HAP-1 (cell line): ENCODE data around the gene RNF31.
A peak's percentile ranks its signal among the peaks of the same experiment; 100 is the strongest.

Experiments used
- DNase-seq, 2 experiments: peaks; one replicate each; pipeline ENCODE4 v3.0.0-alpha.2; 2016 to 2020; ENCODE audit warnings: low spot score in 2 of 2
- H3K27me3 ChIP-seq: fragments of 250-450 bp; sonication (Bioruptor Pico); 2 replicates; pipeline ENCODE4 v1.5.1; 2020; ENCODE audit warnings: low read depth, mild to moderate bottlenecking, moderate library complexity
- H3K36me3 ChIP-seq: fragments of 250-450 bp; sonication (Bioruptor Pico); replicated peaks from 2 replicates; pipeline ENCODE4 v1.5.1; 2020; ENCODE audit warnings: mild to moderate bottlenecking
- H3K4me1 ChIP-seq: fragments of 250-450 bp; sonication (Bioruptor Pico); 2 replicates; pipeline ENCODE4 v1.5.1; 2020; ENCODE audit warnings: mild to moderate bottlenecking
- H3K4me3 ChIP-seq: fragments of 250-450 bp; sonication (Bioruptor Pico); 2 replicates; pipeline ENCODE4 v1.5.1; 2020; ENCODE audit warnings: mild to moderate bottlenecking, moderate library complexity
- H3K9me3 ChIP-seq: fragments of 250-450 bp; sonication (Bioruptor Pico); 2 replicates; pipeline ENCODE4 v1.5.1; 2020; ENCODE audit warnings: mild to moderate bottlenecking, moderate library complexity
- in situ Hi-C: fragments of 300-500 bp; cut with MboI; formaldehyde crosslinking; loops from 3 replicates; pipeline ENCODE4 v1.14.3; 2020; ENCODE audit warnings: low sequenced_read_pairs, inconsistent platforms, mixed read lengths

Gene RNF31

DNA sequence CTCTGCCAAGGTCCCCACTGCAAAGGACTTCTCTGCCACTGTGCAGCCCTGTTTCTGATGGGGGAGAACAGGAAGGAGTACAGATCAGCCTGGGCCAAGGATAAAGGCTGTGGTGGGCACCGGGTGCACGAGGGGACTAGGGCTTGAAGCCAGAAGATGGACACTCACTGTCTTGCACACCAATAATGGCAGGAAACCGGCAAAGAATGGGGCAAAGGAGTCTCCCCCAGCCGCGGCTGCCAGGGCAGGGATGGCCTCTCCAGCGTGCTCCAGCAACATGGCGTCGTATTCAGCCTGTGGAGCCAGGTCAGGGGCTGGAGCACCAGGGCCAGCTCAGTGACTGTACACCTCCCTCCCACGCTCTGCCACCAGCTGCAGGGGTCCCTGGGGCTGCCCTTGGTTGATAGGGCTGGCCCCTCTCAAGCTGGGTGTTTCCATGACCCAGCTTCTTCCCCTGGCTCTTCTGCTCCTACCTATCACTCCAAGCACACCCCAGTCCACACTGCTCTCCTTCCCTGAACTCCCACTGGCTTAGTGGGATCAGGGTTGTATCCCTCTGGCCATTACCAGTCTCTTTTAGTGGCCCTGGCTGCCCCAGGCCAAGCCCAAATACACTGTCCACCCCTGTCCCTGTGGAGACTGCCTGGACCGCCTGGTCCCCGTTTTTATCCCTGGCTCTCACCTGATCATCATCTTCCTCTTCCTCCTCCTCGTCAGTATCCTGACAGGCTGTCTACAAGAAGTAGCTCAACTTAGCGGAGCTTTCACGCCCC is 35.0 kb downstream of the RNF31 start:
- in situ Hi-C loops, result no loop called here
- no peak for DNase-seq
- Histone ChIP-seq H3K9me3 (no peaks in the 10 kb centered on the region), H3K4me3 (no peak overlapping the region), H3K27me3 (no peaks in the 10 kb centered on the region), H3K4me1 (no peaks in the 10 kb centered on the region), H3K36me3 (peaks cover 86% of the 10 kb centered on the region)

DNA sequence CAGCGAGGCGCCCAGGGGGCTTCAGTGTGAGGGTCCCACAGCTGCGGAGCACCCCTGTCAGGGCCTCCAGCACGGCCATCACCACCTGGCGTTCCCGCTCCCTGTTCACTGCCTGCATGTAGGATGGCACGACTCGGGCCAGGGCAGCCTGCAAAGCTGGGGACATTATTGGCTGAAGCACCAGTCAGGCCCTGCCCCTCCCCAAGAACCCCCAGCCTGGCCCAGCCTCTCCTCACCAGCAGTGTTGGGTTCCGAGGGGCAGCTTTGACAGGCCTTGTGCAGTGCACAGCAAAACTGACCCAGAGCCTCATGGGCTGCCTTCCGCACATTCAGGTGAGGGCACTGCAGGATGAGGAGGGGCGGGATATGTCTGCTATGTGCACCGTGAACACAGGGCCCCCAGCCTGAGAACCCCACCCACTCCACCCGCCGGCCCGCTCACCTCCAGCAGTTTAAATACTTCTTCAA is 35.8 kb downstream of the RNF31 start:
- no peaks in the 10 kb centered on the region for H3K27me3 ChIP-seq
- no peak for DNase-seq
- H3K4me1 ChIP-seq, result peaks cover 4% of the 10 kb centered on the region; the same call in 1 of the 2 replicates
- H3K36me3 ChIP-seq, result peaks cover 89% of the 10 kb centered on the region
- in situ Hi-C loops, result no loop called here
- no peaks in the 10 kb centered on the region for H3K9me3 ChIP-seq
- H3K4me3 ChIP-seq, result no peak overlapping the region

DNA sequence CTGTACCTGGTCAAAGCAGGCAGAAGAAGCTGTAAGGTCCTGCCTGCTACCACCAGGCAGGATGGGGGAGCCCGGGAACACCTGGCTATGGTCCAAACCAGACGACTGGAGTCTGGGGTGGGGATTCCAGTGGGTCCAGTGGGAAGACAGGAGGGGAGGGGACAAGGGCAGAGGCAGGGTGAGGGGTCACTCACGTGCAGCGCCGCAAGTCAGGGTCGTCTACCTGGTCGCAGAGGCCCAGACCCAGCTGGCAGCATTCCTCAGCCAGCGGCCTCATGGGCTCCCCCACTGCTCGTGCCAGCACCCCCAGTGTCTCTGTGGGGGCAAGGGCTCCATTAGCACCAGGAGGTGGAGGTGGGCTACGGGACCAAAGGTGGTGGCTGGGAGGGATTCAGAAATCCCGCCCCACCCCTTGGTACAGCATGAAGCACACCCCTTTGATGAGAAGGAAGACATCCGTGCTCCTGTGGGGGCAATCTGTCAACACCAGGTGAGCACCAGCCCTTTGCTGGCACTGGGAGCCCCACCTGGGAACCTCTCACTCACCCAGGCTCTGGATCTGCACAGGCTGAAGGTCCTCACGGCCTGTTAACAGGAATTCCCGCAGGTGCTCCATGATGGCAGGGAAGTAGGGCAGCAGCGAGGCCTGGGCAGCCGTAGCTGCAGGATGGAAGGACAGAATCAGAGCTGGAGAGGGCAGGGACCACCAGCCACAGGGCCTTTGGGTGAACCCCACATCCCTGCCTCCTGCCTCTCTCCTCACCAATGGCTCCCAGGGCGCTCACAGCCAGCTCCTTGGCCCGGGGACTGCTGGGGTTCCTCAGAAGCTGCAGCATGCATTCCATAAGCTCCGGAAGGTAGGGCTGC is 37.0 kb downstream of the RNF31 start:
- in situ Hi-C loops, result no loop called here
- Histone ChIP-seq H3K4me3 (no peak overlapping the region), H3K9me3 (no peaks in the 10 kb centered on the region), H3K36me3 (peaks cover 76% of the 10 kb centered on the region), H3K27me3 (no peaks in the 10 kb centered on the region), H3K4me1 (peaks cover 8% of the 10 kb centered on the region; the same call in 1 of the 2 replicates)
- no peak for DNase-seq

DNA sequence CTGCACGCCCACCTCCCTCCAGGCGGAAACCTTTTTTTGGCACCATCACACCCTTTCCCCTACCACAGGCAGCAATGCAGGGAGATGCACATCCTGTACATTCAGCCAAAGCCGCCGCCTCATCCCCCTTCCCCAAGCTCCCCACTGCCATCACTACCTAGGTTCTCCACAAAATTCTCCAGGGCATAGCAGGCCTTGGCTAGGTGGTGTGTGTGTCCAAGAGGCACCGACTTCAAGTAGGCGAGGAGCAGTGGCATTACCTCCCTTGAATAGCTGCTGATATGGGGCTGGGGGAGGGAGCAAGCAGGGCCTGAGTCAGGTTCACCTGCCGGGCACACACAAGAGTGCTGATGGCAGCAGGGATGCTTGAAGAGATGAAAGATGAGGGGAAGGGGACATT is 37.7 kb downstream of the RNF31 start:
- no peak overlapping the region for H3K4me3 ChIP-seq
- H3K36me3 ChIP-seq, result peaks cover 70% of the 10 kb centered on the region
- DNase-seq, result no peak
- H3K27me3 ChIP-seq, result no peaks in the 10 kb centered on the region
- peaks cover 8% of the 10 kb centered on the region; the same call in 1 of the 2 replicates for H3K4me1 ChIP-seq
- in situ Hi-C loops, result no loop called here
- no peaks in the 10 kb centered on the region for H3K9me3 ChIP-seq

DNA sequence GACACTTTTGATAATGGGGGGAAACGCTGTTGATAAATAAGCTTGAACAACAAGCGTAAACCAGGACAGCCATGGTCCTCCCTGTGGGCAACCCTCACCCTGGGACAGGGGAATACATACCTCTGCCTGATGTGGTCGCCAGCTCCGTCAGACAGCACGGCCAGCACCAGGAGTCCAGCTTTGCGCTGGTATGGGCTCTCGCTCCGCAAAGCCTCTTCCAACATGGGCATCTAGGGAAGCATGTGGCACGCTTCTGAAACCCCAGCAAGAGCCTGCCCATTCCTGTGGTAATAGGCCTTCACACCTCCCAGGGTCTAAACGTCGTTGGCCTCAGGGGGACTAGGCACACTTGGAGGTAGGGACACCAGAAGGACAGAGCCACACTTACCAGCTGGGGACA is 38.4 kb downstream of the RNF31 start:
- in situ Hi-C loops, result no loop called here
- no peak for DNase-seq
- Histone ChIP-seq H3K27me3 (no peaks in the 10 kb centered on the region), H3K36me3 (peaks cover 63% of the 10 kb centered on the region), H3K4me1 (peaks cover 8% of the 10 kb centered on the region; the same call in 1 of the 2 replicates), H3K9me3 (no peaks in the 10 kb centered on the region), H3K4me3 (no peak overlapping the region)

DNA sequence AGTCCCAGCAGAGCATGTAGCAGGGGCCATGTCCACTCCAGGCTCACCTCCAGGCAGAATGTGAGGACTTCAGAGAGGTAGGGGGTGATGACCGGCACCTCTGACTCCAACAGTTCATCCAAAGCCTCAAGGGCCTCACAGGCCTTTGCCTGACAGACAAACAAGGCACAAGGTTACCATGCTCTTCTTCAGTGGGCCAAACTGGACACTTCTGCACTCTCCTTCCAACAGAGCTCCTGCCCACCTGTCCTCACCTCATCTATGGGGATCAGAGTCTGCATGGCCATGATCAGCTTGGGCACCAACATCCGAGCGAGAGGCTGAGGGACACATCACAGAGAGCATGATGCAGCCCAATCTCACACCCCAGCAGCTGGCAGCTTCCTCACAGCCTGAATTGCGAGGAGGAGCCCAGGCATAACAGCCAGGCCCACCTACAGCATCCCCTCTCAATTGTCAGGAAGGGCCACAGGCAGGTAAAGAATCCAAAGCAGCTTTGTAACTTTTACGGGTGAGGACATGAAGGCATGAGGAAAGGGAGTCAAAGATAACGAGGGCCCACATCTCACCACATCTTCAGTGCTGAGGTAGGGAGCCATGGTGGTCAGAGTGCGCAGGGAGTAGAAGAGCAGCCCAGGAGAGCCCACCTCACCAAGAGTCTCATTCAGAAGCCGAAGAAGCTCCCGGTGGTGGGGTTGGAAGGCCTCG is 39.7 kb downstream of the RNF31 start:
- Histone ChIP-seq H3K27me3 (no peaks in the 10 kb centered on the region), H3K9me3 (no peaks in the 10 kb centered on the region), H3K36me3 (peaks cover 51% of the 10 kb centered on the region), H3K4me1 (peaks cover 8% of the 10 kb centered on the region; the same call in 1 of the 2 replicates), H3K4me3 (no peak overlapping the region)
- in situ Hi-C loops, result no loop called here
- DNase-seq, result no peak

DNA sequence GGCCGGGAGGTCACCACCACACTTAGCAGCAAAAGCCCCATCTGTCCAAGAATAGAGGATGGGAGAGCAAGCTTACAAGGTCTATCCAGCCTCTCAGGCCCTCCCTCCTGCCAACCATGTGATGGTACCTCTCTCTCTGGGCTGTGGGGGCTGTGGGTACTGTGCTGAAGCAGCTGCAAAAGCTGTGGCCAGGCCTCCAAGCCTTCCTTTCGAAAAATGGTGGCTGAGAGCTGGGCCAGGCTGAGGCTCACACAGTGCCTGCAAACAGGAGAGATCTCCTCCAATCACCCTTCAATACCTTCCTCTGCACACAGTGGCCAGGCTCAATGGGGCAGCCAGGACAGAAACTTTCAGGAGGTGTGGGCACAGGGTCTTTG is 40.2 kb downstream of the RNF31 start:
- in situ Hi-C loops, result no loop called here
- H3K9me3 ChIP-seq, result no peaks in the 10 kb centered on the region
- H3K36me3 ChIP-seq, result peaks cover 47% of the 10 kb centered on the region
- peak overlapping the region; percentile 88 for H3K4me3 ChIP-seq
- no peak for DNase-seq
- no peaks in the 10 kb centered on the region for H3K27me3 ChIP-seq
- peaks cover 8% of the 10 kb centered on the region; the same call in 1 of the 2 replicates for H3K4me1 ChIP-seq

DNA sequence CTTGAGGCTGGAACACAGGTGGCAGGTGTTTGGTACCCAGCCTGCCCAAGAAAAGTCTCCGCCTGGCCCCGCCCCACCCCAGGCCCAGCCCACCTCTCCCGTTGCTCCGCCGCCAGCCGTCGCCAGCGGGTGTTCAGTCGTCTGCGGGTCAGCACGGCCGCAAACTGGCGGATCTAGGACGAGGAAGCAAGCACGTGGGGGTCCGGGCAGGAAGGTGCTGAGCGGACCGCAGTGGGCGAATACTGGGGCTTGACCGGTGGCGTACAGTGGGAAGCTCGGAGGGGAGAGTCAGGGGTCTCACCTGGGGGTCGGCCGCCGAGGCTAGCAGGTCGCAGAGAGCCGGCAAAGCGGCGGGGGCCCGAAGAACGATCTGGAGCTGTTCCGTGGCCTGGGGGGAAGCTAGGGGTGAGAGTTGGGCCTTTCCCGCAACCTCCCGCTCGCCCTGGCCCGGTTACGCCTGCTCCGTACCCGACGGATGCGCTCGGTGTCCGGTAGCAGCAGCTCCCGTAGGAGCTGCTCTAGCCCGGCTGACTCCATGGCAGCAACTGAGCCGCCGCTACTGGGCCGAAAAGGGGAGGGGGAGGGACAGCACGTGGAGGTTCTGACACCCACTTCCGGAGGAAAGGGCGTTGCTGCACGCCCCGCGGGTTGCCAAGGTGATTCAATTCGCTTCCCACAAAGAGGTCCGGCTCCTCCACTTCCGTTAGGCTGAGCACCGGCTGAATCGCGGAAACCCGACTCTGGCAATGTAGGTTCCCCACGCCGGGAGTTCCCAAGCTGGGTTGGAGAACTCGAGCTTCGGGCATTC is 41.2 kb downstream of the RNF31 start, which contains the start of gene IPO4:
IPO4 (minus strand) TSS at position 566 of the 808 bp plus-strand sequence; CDS start at position 537, 29 bp downstream.
- Histone ChIP-seq H3K4me3 (peak within 1 kb of the TSS; percentile 88), H3K9me3 (no peaks in the 10 kb centered on the region), H3K36me3 (peaks cover 44% of the 10 kb centered on the region), H3K27me3 (no peaks in the 10 kb centered on the region), H3K4me1 (peaks cover 8% of the 10 kb centered on the region; the same call in 1 of the 2 replicates)
- DNase-seq, result peak; percentile 95 to 98
- in situ Hi-C loops, result no loop called here

DNA sequence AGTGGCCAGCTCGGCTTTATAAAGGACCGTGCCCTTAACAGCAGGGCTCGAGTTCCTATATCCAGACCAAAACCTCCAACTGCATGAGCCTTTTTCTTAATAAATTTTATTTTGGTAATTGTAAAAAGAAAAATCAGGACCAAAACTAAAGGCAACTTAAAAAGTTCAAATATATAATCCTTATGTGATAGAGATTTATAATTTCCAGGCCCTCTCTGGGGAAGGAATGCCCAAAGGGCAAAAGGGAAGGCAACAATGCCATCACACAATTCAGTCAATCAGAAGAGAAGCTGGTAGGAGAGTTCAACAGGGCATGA is 41.7 kb downstream of the RNF31 start:
- Histone ChIP-seq H3K36me3 (peaks cover 45% of the 10 kb centered on the region), H3K4me3 (peak overlapping the region; percentile 88), H3K27me3 (no peaks in the 10 kb centered on the region), H3K4me1 (peaks cover 8% of the 10 kb centered on the region; the same call in 1 of the 2 replicates), H3K9me3 (no peaks in the 10 kb centered on the region)
- in situ Hi-C loops, result no loop called here
- DNase-seq, result no peak

DNA sequence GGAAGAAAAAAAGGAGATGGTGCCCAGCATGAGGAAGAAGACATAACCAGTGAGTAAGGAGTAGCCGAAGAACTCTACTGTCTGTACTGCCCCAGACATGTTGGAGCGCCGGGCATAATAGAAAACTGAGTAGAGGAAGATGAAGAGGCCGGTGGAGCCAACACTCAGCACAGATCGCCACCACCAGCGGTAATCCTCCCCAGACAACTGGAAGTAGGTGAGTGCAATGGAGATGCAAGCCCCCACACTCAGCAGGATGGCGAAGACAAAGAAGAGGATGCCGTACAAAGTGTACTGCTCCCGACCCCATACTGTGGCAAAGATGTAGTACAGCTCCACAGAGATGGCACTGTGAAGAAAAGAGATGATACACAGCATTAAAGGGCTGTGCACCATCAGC is 42.2 kb downstream of the RNF31 start:
- Histone ChIP-seq H3K27me3 (no peaks in the 10 kb centered on the region), H3K9me3 (no peaks in the 10 kb centered on the region), H3K36me3 (peaks cover 45% of the 10 kb centered on the region), H3K4me3 (no peak overlapping the region), H3K4me1 (peaks cover 8% of the 10 kb centered on the region)
- in situ Hi-C loops, result no loop called here
- no peak for DNase-seq

DNA sequence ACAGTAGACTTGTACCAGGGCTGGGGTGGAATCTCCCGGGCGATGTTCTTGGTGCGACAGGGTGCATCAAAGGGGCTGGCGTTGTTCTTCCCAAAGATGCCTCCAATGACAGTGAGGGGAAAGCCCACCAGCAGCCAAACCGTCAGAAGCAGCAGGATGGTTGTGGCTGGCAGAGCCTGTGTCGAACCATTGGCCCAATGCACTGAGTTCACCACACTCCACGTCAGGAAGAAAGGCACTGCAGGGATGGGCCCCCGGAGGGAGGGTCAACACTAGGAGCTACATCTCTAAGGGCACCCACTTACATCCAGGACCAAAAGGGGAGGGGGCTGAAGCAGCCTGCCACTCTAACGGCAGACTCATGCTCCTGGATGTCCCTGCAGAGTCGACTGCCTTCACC is 43.1 kb downstream of the RNF31 start:
- Histone ChIP-seq H3K27me3 (no peaks in the 10 kb centered on the region), H3K9me3 (no peaks in the 10 kb centered on the region), H3K4me1 (peaks cover 14% of the 10 kb centered on the region), H3K4me3 (no peak overlapping the region), H3K36me3 (peaks cover 35% of the 10 kb centered on the region)
- in situ Hi-C loops, result no loop called here
- DNase-seq, result no peak

DNA sequence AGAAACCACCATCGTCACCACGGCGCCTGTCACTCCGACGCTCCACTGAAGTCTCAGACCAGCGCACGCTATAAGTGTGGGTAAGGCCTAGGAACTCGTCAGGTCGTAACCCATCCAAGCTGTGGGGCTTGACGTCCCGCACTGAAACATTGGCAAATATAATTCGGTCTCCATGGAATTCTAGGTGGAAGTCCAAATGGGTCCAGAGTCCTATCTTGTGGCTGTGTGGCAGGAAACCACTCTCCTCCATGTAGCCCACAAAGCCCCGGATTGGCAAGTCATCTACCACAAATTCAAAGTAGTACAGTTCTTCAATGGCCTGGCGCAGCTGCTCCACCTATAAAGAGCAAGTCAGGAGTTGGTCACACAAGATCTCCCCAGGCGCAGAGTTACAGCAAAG is 45.6 kb downstream of the RNF31 start:
- in situ Hi-C loops, result no loop called here

More for the DNA sequence above, 45.6 kb downstream of the RNF31 start:
- H3K27me3 ChIP-seq, result no peaks in the 10 kb centered on the region
- peaks cover 11% of the 10 kb centered on the region for H3K4me1 ChIP-seq
- peaks cover 15% of the 10 kb centered on the region for H3K36me3 ChIP-seq
- H3K9me3 ChIP-seq, result no peaks in the 10 kb centered on the region
- H3K4me3 ChIP-seq, result no peak overlapping the region
- DNase-seq, result no peak
